Fibroblast of upper back skin (primary cell): Measurements from ENCODE around the gene ABCA3.
"Not testable (repeated sequence)": the region's sequence is repeated elsewhere in the genome, so short reads cannot be mapped to it uniquely, and the experiment has no call there.

ENCODE experiments used
- DNase-seq: peaks from one replicate; pipeline ENCODE4 v3.0.0-alpha.2; 2013

ABCA3 gene

DNA sequence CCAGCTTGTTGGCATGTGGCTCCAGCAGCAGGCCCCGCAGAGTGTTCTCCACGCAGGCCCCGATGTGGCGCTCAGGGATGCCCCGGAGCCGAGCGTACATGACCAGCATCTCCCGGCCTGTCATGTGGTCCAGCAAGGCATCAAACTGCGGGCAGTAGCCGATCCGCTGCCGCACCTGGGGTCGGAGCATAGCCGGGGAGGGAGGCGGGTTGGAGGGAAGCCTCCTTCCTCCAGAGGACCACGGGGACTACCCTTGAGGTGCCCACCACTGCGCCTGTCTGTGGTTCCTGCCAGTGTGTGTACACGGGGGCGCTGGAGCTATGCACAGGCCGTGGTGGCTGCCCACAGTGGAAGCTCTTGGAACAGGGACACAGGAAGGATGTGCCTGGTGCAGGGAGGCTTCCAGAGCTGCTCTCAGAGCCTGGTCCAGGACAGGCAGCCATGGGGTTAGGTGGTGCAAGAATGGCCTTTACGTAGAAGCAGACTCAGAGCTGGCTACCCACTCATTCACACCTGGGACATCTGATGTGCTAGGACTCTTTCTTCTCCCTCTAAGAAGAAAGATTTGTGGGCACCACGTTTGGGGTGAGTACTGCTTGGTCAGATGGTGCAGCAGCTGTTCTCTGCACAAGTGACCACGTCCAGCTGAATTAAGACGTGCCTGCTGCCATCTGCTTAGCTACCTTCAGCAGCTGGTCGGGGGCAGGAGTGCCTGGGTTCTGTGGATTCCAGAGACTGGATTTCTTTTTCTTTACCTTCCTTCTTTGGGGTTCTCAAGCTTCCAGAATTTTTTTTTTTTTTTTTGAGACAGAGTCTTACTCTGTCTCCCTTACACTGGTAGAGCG is 61.4 kb downstream of the ABCA3 start:
- DNase-seq: no peak

DNA sequence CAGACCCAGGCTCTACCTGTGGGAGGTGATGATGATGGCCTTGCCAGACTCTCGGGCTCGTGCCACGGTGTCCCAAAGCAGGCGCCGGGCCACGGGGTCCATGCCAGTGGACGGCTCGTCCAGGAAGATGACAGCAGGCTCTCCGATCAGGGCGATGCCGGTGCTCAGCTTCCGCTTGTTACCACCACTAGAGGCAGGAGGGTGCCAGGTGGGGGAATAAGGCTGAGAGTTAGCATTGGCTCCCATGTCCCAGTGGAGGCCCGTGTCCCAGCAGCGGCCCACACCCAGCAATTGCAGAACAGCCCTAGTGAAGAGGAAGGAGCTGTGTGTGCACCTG is 62.3 kb downstream of the ABCA3 start:
- DNase-seq: no peak

DNA sequence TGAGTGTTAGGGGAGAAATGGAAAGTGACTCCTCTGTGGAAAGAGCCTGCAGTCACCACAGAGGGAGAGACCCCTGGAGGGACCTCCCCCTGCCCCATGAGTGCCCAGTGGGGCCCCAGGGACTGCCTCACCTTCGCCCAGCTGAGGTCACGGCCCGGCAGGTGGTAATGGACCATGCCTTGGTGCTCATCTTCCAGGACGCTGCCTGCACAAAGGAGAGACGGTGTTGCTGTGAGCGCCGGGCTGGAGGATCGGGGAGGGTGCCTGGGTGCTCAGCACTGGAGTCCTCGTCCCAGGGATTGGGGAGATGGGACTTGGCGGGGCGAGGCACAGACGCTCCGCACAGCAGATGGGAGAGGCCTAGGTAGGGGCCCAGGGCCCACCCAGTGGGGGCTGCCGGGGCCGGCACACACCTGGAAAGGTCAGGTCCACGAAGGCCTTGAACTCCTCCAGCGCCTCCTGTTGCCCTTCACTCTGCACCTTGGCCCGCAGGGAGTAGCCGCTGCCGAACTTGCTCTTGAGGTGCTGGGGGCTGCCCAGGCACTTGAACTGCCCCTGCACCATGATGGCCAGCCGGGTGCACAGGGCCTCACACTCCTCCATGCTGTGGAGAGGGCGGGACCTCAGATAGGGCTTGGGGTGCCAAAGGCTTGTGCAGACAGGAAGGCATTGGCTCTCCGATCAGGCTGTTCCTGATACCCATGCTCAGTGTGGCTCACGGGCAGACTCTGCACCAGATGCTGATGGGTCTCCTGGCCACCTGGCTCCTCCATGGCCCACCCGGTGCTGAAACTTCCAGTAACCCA is 62.9 kb downstream of the ABCA3 start:
- DNase-seq: no peak

DNA sequence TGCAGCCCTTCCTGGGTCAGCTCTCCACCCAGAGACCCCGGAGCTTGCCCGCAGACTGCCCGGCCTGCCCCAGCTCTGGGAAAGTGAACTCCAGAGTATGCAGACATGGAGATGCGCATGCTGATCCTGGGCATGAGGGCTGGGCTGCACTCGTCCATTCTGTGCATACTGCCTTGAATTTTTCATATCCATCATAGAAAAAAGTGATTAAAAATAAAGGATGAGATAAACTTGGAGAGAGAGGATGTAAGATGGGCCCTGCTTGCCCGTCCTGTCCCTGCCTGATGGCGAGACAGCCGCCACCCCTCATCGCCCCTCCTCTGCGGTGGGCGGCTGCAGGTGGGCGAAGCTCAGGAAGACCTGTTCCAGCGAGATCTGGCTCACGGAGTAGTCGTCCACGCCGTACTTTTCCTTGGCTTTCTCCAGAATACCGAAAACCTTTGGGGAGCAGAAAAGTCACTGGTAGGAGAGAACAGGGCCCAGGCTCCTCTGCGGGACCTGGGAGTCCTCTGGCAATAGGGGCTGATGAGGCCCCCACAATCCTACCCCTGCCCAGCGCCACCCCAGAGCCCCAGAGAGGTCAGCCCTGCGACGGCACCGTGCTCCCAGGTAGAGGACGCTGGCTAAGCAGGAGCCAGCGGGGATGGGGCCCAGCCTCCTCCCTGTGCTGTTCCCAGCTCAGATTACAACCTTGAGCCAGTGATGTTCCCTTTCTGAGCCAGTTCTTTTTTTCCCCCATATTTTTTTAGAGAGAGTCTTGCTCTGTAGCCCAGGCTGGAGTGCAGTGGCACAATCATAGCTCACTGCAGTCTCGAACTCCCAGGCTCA is 63.9 kb downstream of the ABCA3 start:
- DNase-seq: no peak

DNA sequence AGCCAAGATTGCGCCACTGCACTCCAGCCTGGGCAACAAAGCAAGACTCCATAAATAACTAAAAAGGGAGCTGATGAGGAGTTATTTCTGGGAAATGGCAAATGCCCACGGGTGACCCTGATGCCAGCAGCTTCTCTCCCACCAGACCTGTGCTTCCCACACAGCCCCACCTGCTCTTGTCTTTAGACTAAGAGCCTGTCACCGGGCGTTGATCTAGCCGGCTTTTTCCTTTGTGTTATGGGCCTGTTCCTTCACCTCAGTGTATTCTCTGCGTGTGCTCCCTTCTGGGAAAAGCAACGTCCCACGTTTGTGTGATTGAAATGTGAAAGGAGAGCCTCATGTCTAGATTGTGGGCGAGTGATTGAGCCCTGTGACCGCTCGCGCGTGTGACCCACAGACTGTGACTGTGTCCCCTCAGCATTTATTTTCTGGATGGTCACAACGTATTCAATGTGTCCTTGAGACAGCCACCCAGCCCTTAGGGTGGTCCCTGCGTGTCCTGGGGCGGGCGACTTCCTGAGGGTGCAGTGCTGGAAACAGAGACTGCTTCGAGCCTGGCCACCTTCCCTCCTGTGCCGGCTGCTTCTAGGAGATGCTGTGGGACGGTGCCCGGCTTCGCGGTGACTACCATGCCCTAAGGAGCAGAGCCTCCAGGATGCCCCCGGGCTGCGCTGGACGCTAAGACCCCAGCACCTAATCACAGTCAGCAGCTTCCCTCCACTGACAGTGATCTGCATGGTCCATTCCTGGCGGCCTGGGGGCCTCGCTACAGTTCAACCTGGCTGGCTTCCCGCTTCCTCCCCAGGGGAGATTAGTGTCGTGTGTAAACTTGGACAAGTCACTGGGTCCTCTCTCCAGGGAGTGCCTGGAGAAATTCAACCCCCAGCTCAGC is 64.8 kb downstream of the ABCA3 start:
- DNase-seq: no peak

DNA sequence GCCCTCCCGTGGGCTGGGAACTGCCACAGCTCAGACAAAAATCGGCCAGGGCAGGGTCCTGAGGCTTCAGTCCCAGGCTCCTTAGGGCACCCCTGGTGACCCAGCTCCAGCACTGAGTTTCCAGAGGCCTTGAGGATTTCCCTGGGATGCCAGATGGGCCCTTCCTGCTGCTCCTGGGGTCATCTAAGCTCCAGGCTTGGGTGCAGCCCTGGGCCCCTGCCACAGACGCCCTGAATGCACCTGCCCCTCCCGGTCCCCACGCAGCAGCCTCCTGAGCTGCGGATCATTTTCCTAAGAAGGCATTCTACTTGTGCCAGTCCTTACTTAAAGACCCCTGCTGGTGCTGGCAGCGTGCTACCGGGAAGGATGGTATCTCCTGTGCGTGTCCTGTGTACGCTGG is 66.6 kb downstream of the ABCA3 start:
- DNase-seq: no peak

DNA sequence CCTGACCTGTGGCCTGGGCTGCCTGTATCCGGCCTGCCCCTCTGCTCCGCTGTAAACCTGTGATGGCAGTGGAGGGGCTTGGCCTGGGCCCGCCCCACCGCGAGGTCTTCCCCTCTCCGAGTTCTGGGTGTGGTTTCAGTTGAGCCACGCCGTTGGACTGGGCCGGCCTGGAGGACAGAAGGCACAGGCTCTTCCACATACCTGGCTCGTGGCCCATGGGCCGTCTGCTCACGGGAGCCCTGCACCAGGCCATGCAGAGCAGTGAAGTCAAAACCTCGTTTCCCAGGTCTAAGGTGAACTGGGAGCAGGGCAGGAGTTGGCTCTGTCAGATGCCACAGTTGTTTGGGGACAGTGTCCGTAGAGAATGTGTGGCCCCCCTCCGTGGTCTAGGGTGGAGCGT is 67.0 kb downstream of the ABCA3 start:
- DNase-seq: no peak

DNA sequence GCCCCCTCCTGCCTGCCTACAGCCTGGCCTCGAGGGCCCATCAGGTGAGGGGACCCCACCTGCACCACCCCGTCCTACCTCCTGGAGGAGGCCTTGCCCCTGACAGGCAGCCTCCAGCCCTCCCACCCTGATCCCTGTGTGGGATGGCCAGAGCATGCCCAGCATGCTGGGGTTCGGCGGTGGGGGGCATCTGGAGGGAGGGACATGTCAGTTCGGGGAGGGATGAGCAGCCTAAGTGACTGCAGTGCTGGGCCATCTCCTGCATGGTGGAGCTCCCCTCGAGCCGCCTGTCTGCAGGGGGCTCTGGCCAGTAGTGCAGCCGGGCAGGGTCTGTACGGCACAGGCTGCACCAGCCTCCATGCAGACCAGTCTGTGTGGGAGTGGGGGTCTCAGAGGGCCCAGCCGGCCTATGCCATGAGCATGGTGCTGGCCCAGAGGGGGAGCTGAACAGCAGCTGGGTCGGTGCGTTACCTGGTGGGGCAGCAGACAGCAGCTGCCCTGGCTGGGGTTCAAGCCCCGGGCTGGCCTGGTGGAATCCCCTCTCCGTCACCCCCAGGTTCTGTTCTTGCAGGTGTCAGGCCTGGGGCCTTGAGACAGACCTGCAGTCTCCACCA is 68.6 kb downstream of the ABCA3 start:
- no peak for DNase-seq

DNA sequence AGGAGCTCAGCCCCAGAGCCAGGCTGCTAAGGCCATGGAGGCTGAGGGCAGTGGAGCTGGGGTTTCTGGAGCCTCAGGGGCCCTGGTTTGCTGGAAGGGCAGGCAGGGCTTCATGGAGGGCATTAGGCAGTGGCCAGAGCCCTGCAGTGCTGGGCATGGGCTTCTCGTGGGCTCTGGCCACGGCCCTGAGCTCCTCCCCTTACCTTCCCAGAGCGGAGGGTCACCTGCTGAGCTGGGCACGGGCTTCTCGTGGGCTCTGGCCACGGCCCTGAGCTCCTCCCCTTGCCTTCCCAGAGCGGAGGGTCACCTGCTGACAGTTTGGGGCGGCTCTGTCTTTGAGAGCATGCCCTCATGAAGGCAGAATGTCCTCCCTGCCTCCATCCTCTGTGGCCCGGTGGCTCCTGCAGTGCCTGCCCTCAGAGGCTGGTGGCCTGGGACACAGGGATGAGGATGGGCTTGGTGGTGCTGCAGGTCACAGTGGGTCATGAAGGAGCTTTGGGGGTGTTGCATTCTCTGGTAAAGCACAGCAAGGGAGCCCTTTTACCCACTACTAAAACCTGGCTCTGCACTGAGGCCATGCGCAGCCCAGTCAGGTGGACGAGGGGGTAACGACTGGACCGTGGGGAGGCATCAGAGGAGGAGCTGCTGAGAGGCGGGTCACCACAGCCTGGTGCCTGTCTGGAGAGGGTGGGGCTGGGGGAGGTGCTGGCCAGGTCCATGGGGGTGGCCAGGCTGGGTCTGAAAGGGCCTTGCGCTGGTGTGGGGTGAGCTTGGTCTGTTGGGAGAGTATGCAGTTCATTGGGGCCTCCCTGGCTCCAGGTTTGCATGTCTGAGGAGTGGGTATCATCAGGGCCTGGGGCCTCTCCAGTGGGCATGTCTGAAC is 69.7 kb downstream of the ABCA3 start:
- DNase-seq: no peak

DNA sequence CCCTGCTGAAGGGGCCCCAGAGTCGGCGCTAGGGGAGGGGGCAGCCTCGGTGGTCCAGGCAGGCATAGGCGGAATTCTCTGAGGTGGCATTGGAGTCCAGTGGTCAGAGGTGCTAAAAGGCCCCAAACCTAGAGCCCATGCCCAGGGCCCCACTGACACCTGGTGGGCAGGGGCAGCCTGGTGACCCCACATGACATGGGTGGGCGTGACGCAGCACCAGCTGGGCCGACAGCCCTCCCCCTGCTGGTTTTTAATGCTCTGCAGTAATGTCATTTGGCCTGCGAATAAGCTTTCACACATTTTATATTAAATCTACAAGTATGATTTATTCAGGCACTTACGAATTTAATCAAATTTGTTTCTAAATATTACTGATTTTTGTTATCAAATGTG is 70.5 kb downstream of the ABCA3 start:
- no peak for DNase-seq

DNA sequence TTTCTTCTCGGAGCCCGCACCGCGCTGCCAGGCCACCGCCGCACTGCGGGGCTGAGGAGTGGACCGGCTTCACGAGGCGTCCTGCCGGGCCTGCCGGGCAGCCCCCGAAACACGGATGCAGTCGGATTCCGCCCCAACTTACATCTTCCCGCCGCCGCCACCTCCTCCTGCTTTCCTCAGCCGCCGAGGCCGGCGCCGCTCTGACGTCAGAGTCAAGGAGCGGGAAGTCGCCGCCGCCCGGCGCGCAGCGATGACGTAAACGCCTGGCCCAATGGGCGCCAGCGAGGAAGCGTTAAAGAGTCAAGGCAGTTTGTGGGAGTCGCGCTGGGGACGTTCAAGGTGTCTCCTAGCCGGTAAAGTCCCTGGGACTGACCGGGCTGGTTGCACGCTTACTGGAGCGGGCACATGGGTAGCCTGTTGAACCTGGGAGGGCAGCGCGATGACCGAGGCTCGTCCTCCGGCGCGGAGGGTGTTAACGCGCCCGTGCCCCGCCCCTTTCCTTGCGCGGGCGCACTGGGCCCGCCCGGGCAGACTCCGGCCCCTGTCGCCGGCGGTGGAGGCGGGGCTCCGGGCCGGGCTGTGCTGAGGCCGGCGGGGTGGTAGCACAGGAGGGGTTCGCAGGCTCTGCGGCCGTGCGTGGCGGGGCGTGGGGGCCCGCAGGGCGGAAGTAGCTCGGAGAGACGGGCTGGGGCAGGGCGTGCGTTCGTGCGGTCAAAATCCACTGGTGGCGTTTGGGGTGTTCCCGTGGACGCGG is 72.4 kb downstream of the ABCA3 start, which contains the start of gene RNPS1:
Gene RNPS1 (minus strand): TSS at position 214 of the 754 bp plus-strand sequence. CDS start 3,483 bp downstream, outside the sequence.
- DNase-seq: peak; percentile 94

DNA sequence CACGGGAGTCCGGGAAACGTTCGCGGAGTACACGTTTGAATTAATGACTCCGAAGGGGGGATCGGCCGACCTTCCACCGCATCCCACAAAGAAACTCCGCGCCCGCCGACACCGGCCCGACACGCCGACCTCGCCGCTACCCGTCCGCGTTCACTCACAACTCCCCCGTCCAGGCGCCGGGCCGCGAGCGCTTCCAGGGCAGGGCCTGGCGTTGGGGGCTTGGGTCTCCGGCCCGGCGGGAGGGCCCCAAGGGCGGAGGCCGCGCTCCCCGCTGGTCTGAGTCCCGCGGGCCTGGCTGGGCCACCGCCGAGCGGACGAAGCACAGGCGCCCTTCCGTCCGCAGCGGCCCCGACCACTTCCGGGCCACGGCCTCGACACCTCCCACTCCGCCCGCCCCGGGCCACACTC is 73.0 kb downstream of the ABCA3 start:
- not testable (repeated sequence) for DNase-seq

DNA sequence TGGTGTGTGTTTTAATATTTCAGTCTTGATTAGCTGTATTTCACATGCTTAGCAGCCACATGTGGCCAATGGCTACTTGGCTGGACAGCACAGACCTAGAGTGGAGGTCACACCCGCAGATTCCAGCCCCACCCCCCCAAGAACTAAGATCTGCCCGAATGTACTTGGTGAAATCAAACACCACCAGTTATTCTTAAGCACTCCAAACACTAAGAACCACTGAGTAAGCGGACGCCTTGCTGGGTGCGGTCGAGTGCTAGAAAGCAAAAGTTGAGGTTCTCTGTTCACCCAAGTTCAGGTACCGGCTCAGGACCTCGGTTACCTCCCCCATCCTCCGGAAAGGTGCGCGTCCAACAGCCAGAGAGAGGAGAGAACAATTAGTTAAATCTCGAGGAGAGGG is 73.6 kb downstream of the ABCA3 start:
- DNase-seq: not testable (repeated sequence)

DNA sequence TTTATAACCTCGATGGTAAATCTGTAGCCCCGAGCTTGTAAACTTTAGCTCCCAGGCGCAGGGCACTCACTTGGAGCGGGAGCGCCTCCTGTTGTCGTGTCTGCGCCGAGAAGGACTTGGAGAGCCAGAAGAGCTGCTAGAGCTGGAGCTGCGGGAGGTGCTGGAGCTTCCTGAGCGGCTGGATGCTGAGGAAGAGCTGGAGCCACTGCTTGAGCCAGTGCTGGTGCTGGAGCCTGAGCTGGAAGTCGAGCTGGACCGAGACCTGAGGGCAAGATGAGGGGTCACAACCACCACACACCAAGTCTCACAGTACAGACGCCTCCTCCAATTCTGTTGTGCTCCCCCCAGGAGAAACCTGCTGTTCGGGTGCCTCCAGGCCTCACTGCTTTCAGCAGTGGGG is 77.5 kb downstream of the ABCA3 start:
- not testable (repeated sequence) for DNase-seq

DNA sequence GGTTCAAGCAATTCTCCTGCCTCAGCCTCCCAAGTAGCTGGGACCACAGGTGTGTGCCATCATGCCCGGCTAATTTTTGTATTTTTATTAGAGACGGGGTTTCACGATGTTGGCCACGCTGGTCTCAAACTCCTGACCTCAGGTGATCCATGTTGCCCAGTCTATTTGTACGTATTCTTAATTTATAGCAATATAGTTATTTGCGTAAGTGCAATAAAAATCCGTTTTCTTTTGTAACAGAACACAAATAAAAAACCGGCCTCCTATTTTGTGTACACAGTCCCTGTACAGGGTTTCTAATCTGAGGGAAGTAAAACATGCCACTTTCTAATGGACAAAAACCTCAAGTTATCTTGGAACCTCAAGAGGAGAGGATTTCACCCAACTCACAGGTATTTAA is 80.3 kb downstream of the ABCA3 start:
- no peak for DNase-seq

DNA sequence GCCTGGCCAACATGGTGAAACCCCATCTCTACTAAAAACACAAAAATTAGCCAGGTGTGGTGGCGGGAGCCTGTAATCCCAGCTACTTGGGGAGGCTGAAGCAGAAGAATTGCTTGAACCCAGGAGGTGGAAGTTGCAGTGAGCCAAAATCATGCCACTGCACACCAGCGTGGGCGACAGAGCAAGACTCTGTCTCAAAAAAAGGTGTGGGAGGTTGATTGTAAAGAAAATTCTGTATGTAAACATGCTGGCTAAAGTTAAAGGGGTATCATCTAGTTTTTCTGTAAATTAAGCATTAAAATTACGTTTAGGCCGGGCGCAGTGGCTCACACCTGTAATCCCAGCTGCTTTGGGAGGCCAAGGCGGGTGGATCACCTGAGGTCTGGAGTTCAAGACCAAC is 82.0 kb downstream of the ABCA3 start:
- DNase-seq: not testable (repeated sequence)

DNA sequence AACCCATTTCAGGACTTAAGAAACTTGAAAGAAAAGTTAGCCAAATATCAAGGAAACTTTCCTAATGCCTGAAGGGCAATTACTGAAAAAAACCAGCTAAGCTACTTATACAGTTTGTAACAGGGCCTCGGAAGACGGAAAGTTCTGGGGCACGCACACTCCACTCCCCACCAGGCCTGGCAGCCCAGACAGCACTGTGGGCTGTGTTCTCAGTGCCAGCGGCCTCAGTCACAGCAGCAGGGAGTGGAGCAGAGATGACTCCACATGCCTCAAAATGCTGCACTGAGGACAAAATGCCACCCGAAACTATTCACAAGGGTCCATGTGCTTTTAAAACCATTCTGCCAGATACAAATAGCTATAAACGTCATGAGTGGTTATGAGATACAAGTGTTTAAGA is 82.8 kb downstream of the ABCA3 start:
- no peak for DNase-seq

DNA sequence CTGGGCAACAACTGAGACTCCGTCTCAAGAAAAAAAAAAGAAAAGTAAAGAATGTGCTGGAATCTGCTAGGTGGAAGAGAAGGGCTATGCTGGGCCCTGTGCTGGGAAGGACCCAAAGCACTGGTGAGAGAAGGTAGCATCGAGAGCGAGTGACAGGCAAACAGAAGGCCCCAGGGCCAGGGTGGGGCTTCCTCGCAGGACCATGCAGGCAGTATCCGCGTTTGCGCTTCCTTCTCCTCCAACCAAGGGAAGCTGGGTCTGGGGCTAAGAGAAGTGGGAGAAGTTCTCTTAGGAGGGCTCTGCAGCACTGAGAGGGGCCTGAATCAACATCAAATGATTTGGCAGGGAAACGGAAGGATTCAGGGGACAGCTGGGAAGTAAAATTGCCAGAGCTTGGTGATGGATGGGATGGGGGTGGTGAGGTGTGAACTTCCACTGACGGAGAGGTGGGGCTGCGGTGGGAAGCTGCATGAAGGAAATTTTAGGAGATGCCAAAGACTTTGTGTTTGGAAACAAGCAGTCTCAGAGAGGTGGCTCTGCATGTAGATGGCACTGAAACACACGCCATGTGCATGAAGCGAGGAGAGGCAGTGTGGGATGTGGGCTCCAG is 83.9 kb downstream of the ABCA3 start:
- DNase-seq: no peak

DNA sequence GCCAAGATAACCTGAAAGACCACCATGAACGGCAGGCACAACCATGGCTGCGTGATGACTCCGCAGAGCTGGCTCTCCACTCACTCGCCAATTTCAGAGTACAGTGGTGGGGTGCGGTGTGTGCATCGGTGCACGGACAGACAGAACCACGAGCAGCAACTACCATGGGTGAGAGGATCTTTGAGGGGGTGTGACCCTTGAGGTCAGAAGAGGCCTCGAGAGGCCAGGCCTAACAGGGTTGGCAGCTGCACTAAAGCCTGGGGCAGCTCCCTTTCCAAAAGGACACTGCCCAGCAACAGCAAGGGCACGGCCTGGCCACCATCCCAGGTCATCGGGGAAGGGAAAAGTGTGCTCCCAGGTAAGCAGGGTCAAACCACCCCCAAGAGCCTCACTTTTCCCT is 87.2 kb downstream of the ABCA3 start:
- no peak for DNase-seq

DNA sequence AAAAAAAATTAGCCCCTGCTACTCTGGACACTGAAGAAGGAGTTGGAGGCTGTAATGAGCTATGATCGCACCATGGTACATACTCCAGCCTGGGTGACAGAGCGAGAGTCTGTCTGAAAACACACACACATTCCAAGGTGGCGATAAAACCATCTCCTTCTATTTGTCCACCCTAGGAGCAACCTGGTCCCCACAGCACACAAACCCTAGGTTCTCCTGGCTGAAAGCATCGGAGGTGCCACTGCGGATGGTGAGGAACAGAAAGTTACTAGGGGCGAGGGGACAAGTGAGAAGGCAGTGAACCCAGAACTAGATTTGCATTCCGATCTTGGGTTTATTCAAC is 87.8 kb downstream of the ABCA3 start:
- DNase-seq: no peak
